Measurements from ENCODE around the gene PEX11G. TPM values are rescaled to one million over a fixed set of nuclear protein-coding genes. Genes with fewer than 3 reads are reported as not detected.

Gene PEX11G
- total and polyA plus RNA-seq, 2 of the 8 experiments (the other 6 are each of a cell fraction or from before 2014, with no cell fraction given), result 2.1 to 4.3 TPM

DNA sequence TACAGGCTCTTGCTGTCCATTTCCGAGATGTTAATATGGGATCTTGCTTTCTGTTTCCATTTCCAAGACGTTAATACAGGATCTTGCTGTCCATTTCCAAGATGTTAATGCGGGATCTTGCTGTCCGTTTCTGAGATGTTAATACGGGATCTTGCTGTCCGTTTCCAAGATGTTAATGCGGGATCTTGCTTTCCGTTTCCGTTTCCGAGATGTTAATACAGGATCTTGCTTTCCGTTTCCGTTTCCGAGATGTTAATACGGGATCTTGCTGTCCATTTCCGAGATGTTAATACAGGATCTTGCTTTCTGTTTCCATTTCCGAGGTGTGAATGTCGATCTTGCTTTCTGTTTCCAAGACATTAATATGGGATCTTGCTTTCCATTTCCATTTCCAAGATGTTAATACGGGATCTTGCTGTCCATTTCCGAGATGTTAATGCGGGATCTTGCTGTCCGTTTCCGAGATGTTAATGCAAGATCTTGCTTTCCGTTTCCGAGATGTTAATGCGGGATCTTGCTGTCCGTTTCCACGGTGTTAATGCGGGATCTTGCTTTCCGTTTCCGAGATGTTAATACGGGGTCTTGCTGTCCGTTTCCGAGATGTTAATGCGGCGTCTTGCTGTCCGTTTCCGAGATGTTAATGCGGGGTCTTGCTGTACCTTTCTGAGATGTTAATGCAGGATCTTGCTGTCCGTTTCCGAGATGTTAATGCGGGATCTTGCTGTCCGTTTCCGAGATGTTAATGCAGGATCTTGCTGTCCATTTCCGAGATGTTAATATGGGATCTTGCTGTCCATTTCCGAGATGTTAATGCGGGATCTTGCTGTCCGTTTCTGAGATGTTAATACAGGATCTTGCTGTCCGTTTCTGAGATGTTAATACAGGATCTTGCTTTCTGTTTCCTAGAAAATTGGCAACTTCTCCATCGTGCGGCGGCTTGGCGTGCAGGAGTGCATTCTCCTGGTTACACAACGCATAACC lies 38.3 kb downstream of the PEX11G start:
- Histone ChIP-seq H2BK12ac (ENCODE audit: low read depth, low read length) (no peak overlapping the region), H3K4me2 (ENCODE audit: insufficient read depth in 1 of 2, low read depth in 2 of 2, low read length in 2 of 2) (no peak overlapping the region), H4K91ac (replicated peaks; ENCODE audit: insufficient read length, low read length) (no peak overlapping the region), H2BK15ac (ENCODE audit: low read length) (no peak overlapping the region), H3K4me3 (ENCODE audit: extremely low read depth in 1 of 4, insufficient read depth in 2 of 4, low read depth in 3 of 4, low read length in 4 of 4) (no peak overlapping the region), H4K8ac (ENCODE audit: extremely low read depth, insufficient read depth, low read length) (no peak overlapping the region), H3K79me2 (ENCODE audit: control insufficient read depth in 1 of 2, insufficient read depth in 2 of 2, low read length in 2 of 2) (peaks cover 9 to 10% of the 10 kb centered on the region in 2 experiments), H4K5ac (ENCODE audit: insufficient read length, low read depth, low read length) (no peak overlapping the region), H3K23ac (ENCODE audit: insufficient read length) (no peak overlapping the region), H2BK5ac (ENCODE audit: low read depth, low read length) (no peak overlapping the region), H3K4me1 (replicated peaks in 1 of 4; ENCODE audit: control insufficient read depth in 3 of 4, insufficient read depth in 4 of 4, low read length in 3 of 4) (no peaks in the 10 kb centered on the region), H2AK5ac (ENCODE audit: low read depth, low read length) (no peak overlapping the region), H3K9me3 (ENCODE audit: insufficient read depth in 2 of 2, low read depth in 1 of 2, low read length in 1 of 2) (peaks cover 7 to 22% of the 10 kb centered on the region in 2 experiments; a peak in 3 of 4 replicates), H4K20me1 (replicated peaks in 1 of 2; ENCODE audit: control insufficient read depth in 1 of 2, insufficient read depth in 2 of 2, low read length in 2 of 2) (peaks cover 0 to 2% of the 10 kb centered on the region in 2 experiments), H3K18ac (ENCODE audit: extremely low read depth, low read length) (no peak overlapping the region), H3K27ac (ENCODE audit: low read depth, low read length) (no peak overlapping the region), H3K36me3 (ENCODE audit: control insufficient read depth in 2 of 4, insufficient read depth in 4 of 4, low read length in 3 of 4) (peaks cover 3 to 48% (median 25%) of the 10 kb centered on the region in 4 experiments), H3K14ac (ENCODE audit: insufficient read length) (no peak overlapping the region), H2BK20ac (ENCODE audit: low read length) (no peak overlapping the region), H3K9ac (replicated peaks in 1 of 4; ENCODE audit: extremely low read depth in 1 of 4, low read depth in 3 of 4, low read length in 3 of 4) (no peak overlapping the region; a peak in 1 of 7 replicates), H2AFZ (ENCODE audit: low read length) (no peak overlapping the region), H3K4ac (replicated peaks; ENCODE audit: insufficient read length, low read depth, low read length) (no peak overlapping the region), H2BK120ac (replicated peaks; ENCODE audit: low read depth, low read length) (no peak overlapping the region), H3K56ac (replicated peaks; ENCODE audit: insufficient read length, low read depth, low read length) (no peak overlapping the region), H3K27me3 (replicated peaks in 1 of 4; ENCODE audit: control insufficient read depth in 3 of 4, extremely low read depth in 1 of 4, insufficient read depth in 3 of 4, low read length in 3 of 4) (no peaks in the 10 kb centered on the region), H3K79me1 (ENCODE audit: low read depth, low read length) (peaks cover 6% of the 10 kb centered on the region), H3K23me2 (ENCODE audit: low read depth, low read length) (peaks cover 7% of the 10 kb centered on the region)
- ChIA-PET CTCF (ENCODE audit: partially characterized antibody) (interaction anchor here (1.0 kb wide), 1 partner anchor 9 kb away, joined by 3 read pairs; no protein-coding TSS in a partner anchor), POLR2A (ENCODE audit: partially characterized antibody) (no interaction called here)
- DNase-seq (ENCODE audit: low read depth in 1 of 2, low spot score in 2 of 2), result no peak
- 77% methylated on average over 53 of the region's 53 CpGs; no CpG with 5 or more reads in 1 of the 2 experiments for WGBS, 2 experiments (ENCODE audit: extremely low coverage in 1 of 2, insufficient coverage in 1 of 2, insufficient read length in 1 of 2, insufficient replicate concordance in 2 of 2, low coverage in 1 of 2, low lambda C conversion rate in 2 of 2, missing lambda C conversion rate in 1 of 2)
- FAIRE-seq, result peak; percentile 100
- no peak for TF ChIP-seq POLR2AphosphoS5 (IDR thresholded peaks at IDR 0.05; ENCODE audit: low read depth, low read length)
- TF ChIP-seq MAFK (IDR thresholded peaks at IDR 0.05; ENCODE audit: low read depth, low read length), result no peak
- no peak for TF ChIP-seq YY1 (IDR thresholded peaks at IDR 0.05; ENCODE audit: low read depth, low read length)
- no peak for TF ChIP-seq TAF1 (IDR thresholded peaks at IDR 0.05; ENCODE audit: low read depth, low read length)
- TF ChIP-seq, protein P1, sequence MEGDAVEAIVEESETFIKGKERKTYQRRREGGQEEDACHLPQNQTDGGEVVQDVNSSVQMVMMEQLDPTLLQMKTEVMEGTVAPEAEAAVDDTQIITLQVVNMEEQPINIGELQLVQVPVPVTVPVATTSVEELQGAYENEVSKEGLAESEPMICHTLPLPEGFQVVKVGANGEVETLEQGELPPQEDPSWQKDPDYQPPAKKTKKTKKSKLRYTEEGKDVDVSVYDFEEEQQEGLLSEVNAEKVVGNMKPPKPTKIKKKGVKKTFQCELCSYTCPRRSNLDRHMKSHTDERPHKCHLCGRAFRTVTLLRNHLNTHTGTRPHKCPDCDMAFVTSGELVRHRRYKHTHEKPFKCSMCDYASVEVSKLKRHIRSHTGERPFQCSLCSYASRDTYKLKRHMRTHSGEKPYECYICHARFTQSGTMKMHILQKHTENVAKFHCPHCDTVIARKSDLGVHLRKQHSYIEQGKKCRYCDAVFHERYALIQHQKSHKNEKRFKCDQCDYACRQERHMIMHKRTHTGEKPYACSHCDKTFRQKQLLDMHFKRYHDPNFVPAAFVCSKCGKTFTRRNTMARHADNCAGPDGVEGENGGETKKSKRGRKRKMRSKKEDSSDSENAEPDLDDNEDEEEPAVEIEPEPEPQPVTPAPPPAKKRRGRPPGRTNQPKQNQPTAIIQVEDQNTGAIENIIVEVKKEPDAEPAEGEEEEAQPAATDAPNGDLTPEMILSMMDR (IDR thresholded peaks at IDR 0.05; ENCODE audit: control extremely low read depth in 1 of 3, insufficient read depth in 1 of 3, low read depth in 1 of 3, low read length in 3 of 3), result no peak
- no peak for TF ChIP-seq RBBP5 (IDR thresholded peaks at IDR 0.05; ENCODE audit: borderline replicate concordance, low read depth, low read length)
- TF ChIP-seq, protein P2, sequence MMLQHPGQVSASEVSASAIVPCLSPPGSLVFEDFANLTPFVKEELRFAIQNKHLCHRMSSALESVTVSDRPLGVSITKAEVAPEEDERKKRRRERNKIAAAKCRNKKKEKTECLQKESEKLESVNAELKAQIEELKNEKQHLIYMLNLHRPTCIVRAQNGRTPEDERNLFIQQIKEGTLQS (IDR thresholded peaks at IDR 0.05; ENCODE audit: insufficient read depth, low read depth, low read length), result no peak
- TF ChIP-seq EZH2 (IDR thresholded peaks at IDR 0.05; ENCODE audit: low read depth, low read length, severe bottlenecking), result no peak
